ENCODE data around the gene C5. TPM values are rescaled to one million over a fixed set of nuclear protein-coding genes. Genes with fewer than 3 reads are reported as not detected.

Gene C5
- total RNA-seq, 1 donor from 2014 or later: 2.0 TPM

DNA sequence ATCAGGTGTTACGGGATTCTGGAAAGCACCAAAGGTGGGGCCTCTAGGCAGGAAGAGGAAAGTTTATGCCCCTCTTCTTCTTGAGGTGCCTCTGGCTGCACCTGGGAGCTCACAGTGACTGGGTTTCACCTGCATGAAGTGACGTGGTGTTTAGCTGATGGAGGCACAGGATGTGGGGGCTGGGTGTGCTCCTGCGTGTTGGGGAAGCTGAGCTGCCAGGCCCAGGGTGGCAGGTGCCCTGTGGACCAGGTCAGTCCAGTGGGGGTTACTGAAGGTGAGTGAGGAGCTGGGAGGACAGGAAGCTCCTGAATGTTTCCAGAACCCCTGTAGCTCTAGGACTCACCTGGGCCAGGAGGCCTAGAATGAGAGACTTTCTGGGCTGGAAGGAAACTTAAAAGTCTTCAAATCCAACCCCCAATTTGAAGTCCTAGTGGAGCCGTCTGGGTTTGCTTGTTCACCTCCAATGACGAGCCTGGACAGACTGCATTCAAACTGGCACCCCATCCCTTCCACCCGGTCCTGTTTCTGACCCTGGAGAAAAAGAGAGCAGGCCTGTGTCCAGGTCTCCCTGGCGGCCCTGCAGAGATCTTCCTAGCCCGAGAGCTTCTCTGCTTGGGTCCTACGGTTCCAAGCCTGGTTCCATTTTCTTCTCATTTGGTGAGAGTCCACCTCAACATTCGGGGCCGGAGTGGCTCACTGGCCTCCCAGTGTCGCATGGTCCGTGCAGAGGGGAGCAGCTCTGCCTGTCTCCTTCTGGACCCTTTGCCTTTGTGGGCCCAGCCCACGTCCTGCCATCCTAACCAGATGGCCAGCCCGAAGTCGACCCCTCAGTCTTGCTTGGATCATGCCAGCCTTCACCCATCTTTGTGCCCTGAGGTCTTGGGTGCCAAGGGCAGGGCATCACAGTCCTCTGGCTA, 145.8 kb downstream of the C5 start:
- TF ChIP-seq POLR2A (IDR thresholded peaks at IDR 0.05) (no peak), POLR2AphosphoS5 (IDR thresholded peaks at IDR 0.05; ENCODE audit: insufficient read depth in 1 of 2, low read depth in 1 of 2) (peak in 1 of 2 donors; percentile 20)
- no peak overlapping the region for H3K27ac ChIP-seq
- peaks cover 0 to 4% of the 10 kb centered on the region in 2 donors for H3K36me3 ChIP-seq
- no peak overlapping the region for H3K4me3 ChIP-seq
- intact Hi-C loops (cut with DNase I): no loop called here
- H3K4me1 ChIP-seq: no peaks in the 10 kb centered on the region
- no peaks in the 10 kb centered on the region for H3K9me3 ChIP-seq
- no peak for DNase-seq (ENCODE audit: extremely low spot score in 2 of 2)
- H3K27me3 ChIP-seq: no peaks in the 10 kb centered on the region

GRCh38 chr9:120902569-120903535, 147.2 kb downstream of the C5 start:
- Histone ChIP-seq H3K4me3 (no peak overlapping the region), H3K9me3 (no peaks in the 10 kb centered on the region), H3K4me1 (no peaks in the 10 kb centered on the region), H3K36me3 (no peaks in the 10 kb centered on the region), H3K27me3 (no peaks in the 10 kb centered on the region), H3K27ac (no peak overlapping the region)
- no peak for DNase-seq (ENCODE audit: extremely low spot score in 2 of 2)
- no peak for TF ChIP-seq POLR2AphosphoS5 (IDR thresholded peaks at IDR 0.05; ENCODE audit: insufficient read depth in 1 of 2, low read depth in 1 of 2)
- TF ChIP-seq CTCF (IDR thresholded peaks at IDR 0.05): no peak
- no peak for TF ChIP-seq POLR2A (IDR thresholded peaks at IDR 0.05)
- intact Hi-C loops (cut with DNase I): no loop called here

Other genes starting within 250 kb of the C5 start
- 27.5 TPM for gene PSMD5, start 207.4 kb downstream of the C5 start, total RNA-seq
- gene PHF19, start 173.1 kb downstream of the C5 start, total RNA-seq: 44.9 TPM
- 6.9 TPM for gene TRAF1, start 123.5 kb downstream of the C5 start, total RNA-seq
- 13.8 TPM for gene CNTRL, start 24.7 kb upstream of the C5 start, total RNA-seq
- 29.0 TPM for gene RAB14, start 151.6 kb upstream of the C5 start, total RNA-seq
- gene GSN, start 217.9 kb upstream of the C5 start, total RNA-seq: 2,053 TPM

Data from vagina (tissue), 2 donors.